Measurements from ENCODE around the gene BBS9. TPM values are rescaled to one million over a fixed set of nuclear protein-coding genes. Genes with fewer than 3 reads are reported as not detected.

BBS9 gene
- polyA plus RNA-seq, 1 donor from 2014 or later, result 7.8 TPM

DNA sequence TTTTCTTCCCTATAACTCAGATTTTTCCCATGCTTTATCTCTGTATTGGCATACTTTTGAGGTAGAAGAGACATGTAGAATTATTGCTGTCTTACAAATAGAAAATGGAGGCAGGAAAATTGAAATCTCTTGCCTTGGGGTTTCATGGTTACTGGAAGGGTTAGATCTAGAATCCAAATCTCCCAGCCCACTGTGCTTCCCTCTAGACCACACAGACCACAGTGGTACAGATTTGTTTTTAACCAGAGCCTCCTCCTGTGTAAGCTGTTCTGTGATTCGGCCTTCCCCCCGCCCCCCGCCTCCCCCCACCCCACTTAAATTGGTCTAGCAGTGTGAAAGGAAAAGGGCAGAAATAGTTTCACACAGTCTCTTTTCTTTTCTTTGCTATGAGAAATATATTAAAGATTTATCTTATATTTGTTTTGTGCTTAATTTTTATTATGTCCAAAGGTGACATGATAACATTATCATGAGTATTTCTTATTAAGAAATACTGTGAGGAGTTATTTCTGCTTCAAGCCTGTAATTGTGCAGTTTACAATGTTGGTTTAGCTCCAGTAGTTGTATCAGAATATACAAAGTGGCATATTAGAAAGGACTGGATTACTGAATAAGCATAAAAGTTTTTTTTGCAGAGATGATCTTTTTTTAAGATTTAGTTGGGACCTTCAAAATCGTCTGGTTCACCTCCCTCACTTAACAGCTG, 407.2 kb downstream of the BBS9 start:
- Mint-ChIP-seq H3K4me3 (no peak overlapping the region), H3K4me1 (no peaks in the 10 kb centered on the region), H3K9me3 (peaks cover 11 to 20% (median 14%) of the 10 kb centered on the region in 3 donors), H3K27ac (no peak overlapping the region), H3K27me3 (no peaks in the 10 kb centered on the region), H3K36me3 (peaks cover 24% of the 10 kb centered on the region)

DNA sequence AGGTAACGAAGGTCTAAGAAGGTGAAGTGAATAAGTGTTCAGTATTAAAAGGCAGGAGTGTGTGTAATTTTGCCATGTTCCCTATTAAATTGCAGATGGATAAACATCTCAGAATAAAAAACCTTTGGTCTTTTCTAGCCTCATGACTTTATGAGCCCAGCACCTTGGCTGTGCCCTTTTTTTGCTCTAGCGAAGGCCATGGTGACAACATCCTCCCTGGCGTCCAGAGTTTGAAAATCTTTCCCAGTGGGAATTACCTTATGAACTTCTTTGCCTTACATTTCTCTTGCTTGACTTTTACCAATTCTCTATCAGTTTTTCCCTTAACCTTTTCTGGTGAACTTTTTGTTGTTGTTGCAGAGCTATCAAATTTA, 407.7 kb downstream of the BBS9 start:
- H3K9me3 Mint-ChIP-seq, result peaks cover 11 to 20% (median 16%) of the 10 kb centered on the region in 3 donors
- H3K4me3 Mint-ChIP-seq, result no peak overlapping the region
- no peak overlapping the region for H3K27ac Mint-ChIP-seq
- peaks cover 24% of the 10 kb centered on the region for H3K36me3 Mint-ChIP-seq
- no peaks in the 10 kb centered on the region for H3K27me3 Mint-ChIP-seq
- H3K4me1 Mint-ChIP-seq, result no peaks in the 10 kb centered on the region

DNA sequence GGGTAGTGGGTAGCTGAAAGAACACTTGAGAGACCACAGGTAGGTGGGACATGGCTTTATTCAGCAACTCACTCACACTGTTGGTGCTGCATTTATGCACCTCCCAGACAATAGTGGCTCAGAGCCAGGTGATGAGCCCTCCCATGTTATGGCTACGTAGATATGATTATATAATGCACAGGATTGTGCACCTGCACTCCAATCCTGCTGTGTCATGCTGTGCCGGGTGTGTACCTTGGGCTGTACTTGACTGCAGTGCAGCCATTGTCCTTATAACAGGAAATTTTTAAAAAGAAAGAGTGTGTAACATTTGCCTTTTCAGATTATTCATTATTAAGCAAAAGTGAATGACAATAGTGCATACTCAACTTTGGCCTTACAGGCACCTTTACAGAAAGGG, 409.8 kb downstream of the BBS9 start:
- H3K27me3 Mint-ChIP-seq, result no peaks in the 10 kb centered on the region
- H3K36me3 Mint-ChIP-seq, result peaks cover 38% of the 10 kb centered on the region
- H3K9me3 Mint-ChIP-seq, result peaks cover 13 to 23% (median 20%) of the 10 kb centered on the region in 3 donors
- H3K27ac Mint-ChIP-seq, result no peak overlapping the region
- H3K4me3 Mint-ChIP-seq, result peak overlapping the region in 1 of 4 donors; percentile 35
- no peaks in the 10 kb centered on the region for H3K4me1 Mint-ChIP-seq

DNA sequence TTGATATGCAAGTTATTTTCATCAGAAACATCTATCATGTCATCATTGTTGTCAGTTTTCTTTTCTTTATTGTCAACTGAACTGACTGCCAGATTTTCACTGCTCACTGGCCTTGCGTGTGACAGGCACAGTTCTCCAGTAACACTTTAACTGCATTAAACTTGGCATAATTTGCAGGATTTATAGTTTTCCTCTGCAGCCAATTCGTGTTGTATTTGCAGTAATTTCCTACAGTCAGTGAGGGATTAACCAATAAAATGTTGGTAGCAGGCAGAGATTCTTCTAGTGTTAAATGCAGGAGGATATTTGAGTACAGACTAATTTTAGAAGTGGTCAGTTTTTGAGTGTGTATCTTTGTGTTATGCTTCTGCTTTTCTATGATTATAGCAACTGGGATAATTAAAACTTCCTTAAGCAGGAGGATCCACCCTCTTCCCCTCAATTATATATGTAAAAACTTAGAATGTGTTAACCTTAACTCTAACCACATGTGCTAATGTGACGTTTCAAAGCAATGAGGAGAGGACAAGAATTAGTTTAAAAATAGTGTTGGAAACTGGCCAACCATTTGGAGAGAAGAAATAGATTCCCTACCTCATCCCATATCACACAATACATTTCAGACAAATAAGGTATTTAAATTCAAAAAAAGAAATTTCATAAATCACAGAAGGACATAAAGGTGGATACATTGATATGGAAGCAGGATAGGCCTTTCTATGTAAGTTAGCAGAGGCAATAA, 410.5 kb downstream of the BBS9 start:
- Mint-ChIP-seq H3K9me3 (peaks cover 13 to 23% (median 20%) of the 10 kb centered on the region in 3 donors), H3K36me3 (peaks cover 36% of the 10 kb centered on the region), H3K27me3 (no peaks in the 10 kb centered on the region), H3K4me3 (no peak overlapping the region), H3K27ac (no peak overlapping the region), H3K4me1 (no peaks in the 10 kb centered on the region)

GRCh38 chr7:33547880-33548279, 418.5 kb downstream of the BBS9 start:
- Mint-ChIP-seq H3K36me3 (peaks cover 18% of the 10 kb centered on the region), H3K4me3 (no peak overlapping the region), H3K9me3 (peaks cover 0 to 2% (median 1%) of the 10 kb centered on the region in 3 donors), H3K27me3 (no peaks in the 10 kb centered on the region), H3K27ac (no peak overlapping the region), H3K4me1 (no peaks in the 10 kb centered on the region)

- Mint-ChIP-seq H3K27me3 (no peaks in the 10 kb centered on the region), H3K4me1 (no peaks in the 10 kb centered on the region), H3K27ac (no peak overlapping the region), H3K36me3 (peaks cover 6% of the 10 kb centered on the region), H3K9me3 (peaks cover 0 to 1% (median 0%) of the 10 kb centered on the region in 3 donors), H3K4me3 (no peak overlapping the region)
Observed at GRCh38 chr7:33550363-33550762, 421.0 kb downstream of the BBS9 start.

DNA sequence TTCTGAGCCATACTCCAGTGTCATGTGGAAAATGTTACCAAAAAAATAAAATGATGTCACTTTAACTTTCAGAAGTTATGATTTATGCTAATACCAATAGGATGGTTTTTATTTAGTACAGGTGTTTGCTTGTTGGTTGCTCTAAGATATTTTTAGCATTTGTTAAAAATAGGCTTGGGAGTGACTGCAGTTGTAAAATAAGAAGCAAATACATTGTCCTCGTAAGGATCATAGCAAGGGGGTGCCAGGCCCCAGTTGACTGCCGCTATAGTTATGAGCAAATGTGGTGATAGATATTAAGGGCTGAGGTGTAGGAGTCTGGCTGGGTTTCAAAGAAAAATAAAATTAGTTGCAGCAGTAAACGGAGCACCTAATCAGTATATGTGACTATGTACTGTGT, 421.6 kb downstream of the BBS9 start:
- peaks cover 6% of the 10 kb centered on the region for H3K36me3 Mint-ChIP-seq
- H3K4me1 Mint-ChIP-seq, result no peaks in the 10 kb centered on the region
- H3K27me3 Mint-ChIP-seq, result no peaks in the 10 kb centered on the region
- H3K9me3 Mint-ChIP-seq, result peaks cover 0 to 1% (median 0%) of the 10 kb centered on the region in 3 donors
- no peak overlapping the region for H3K4me3 Mint-ChIP-seq
- H3K27ac Mint-ChIP-seq, result no peak overlapping the region

DNA sequence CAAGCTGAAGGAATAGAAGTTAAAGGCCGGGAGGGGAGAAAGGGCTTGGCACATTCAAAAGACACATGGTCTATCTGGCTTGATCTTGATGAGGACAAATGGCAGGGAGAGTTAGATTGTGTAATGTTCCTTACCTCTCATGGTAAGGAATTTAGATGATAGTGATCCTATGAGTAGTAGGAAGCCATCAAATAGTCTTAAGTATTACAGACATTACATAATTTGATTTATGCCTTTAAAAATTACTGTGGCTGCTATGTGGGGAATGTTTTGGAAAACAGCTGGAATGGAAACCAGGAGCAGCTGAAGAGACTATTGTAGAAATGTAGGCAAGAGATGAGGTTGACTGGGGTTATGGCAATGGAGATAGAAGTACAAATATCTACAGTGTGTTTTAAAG, 424.7 kb downstream of the BBS9 start:
- no peak overlapping the region for H3K27ac Mint-ChIP-seq
- peaks cover 2% of the 10 kb centered on the region for H3K36me3 Mint-ChIP-seq
- H3K4me1 Mint-ChIP-seq, result no peaks in the 10 kb centered on the region
- no peaks in the 10 kb centered on the region for H3K27me3 Mint-ChIP-seq
- H3K4me3 Mint-ChIP-seq, result no peak overlapping the region
- H3K9me3 Mint-ChIP-seq, result no peaks in the 10 kb centered on the region

- Mint-ChIP-seq H3K27me3 (no peaks in the 10 kb centered on the region), H3K4me3 (no peak overlapping the region), H3K27ac (no peak overlapping the region), H3K4me1 (no peaks in the 10 kb centered on the region), H3K36me3 (peaks cover 2% of the 10 kb centered on the region), H3K9me3 (no peaks in the 10 kb centered on the region)
Observed at GRCh38 chr7:33554576-33554975, 425.2 kb downstream of the BBS9 start.

GRCh38 chr7:33556472-33556871, 427.1 kb downstream of the BBS9 start:
- H3K27ac Mint-ChIP-seq, result no peak overlapping the region
- H3K4me1 Mint-ChIP-seq, result no peaks in the 10 kb centered on the region
- H3K27me3 Mint-ChIP-seq, result no peaks in the 10 kb centered on the region
- H3K36me3 Mint-ChIP-seq, result peaks cover 1% of the 10 kb centered on the region
- H3K4me3 Mint-ChIP-seq, result no peak overlapping the region
- H3K9me3 Mint-ChIP-seq, result no peaks in the 10 kb centered on the region

DNA sequence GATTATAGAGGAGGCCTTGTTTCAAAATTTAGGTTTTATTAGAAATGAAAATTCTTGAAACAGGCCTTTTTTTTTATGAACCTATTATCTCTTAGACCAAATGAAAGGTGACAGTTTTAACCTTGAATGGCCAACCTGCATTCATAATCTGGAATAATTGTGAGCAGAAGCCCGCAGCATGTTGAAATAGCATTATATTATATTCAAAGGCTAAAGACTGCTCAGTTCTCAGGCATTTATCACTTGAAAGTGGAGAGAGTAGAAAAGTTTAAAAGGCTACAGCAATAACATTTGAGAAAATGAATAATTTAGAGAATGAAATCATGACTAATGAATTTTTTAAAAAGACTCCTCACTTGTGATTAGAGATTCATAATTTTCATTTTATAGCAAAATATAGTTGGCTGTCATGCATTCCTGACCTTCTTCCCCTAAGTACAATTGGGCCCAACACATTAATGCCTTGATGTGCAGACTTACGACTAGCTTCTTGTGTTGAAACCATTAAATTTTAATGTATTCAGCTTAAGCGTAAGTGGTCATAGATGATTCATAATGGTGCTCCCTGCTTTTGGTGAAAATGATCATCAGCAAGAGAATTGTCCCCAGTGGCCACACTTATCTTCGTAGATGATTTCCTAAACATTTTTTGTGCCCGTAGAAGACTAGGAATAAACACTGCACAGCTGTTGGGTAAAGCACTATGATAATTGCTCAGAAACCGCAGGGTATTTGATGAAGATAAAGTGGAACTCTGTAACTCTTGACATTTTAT, 429.4 kb downstream of the BBS9 start:
- Mint-ChIP-seq H3K9me3 (no peaks in the 10 kb centered on the region), H3K27ac (no peak overlapping the region), H3K4me3 (no peak overlapping the region), H3K4me1 (no peaks in the 10 kb centered on the region), H3K36me3 (no peaks in the 10 kb centered on the region), H3K27me3 (no peaks in the 10 kb centered on the region)

- Mint-ChIP-seq H3K4me1 (no peaks in the 10 kb centered on the region), H3K27ac (no peak overlapping the region), H3K9me3 (no peaks in the 10 kb centered on the region), H3K27me3 (no peaks in the 10 kb centered on the region), H3K36me3 (no peaks in the 10 kb centered on the region), H3K4me3 (no peak overlapping the region)
Observed at GRCh38 chr7:33559324-33559710, 430.0 kb downstream of the BBS9 start.

- Mint-ChIP-seq H3K4me3 (no peak overlapping the region), H3K4me1 (no peaks in the 10 kb centered on the region), H3K9me3 (no peaks in the 10 kb centered on the region), H3K27ac (no peak overlapping the region), H3K36me3 (peaks cover 6% of the 10 kb centered on the region), H3K27me3 (no peaks in the 10 kb centered on the region)
Observed at GRCh38 chr7:33562996-33563395, 433.6 kb downstream of the BBS9 start.

DNA sequence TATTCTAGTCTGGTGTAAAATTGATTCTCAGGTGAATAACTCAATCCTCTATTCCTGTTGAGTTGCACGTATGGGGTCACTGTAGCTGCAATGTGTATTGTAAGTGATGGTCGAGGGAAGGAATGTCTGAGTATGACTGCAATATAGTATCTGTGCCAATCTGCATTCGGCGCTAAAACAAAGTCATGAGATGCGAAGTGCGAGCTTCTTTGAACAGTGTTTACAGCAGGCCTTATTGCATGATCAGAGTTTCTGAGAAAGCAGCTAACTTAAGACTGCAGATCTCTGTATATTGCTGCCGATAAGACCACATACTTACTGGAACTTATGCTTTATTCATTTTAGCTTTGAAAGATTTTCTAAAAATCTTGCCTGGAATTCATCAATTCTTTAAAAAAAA, 434.3 kb downstream of the BBS9 start:
- H3K27ac Mint-ChIP-seq, result no peak overlapping the region
- H3K4me3 Mint-ChIP-seq, result no peak overlapping the region
- no peaks in the 10 kb centered on the region for H3K9me3 Mint-ChIP-seq
- H3K4me1 Mint-ChIP-seq, result no peaks in the 10 kb centered on the region
- peaks cover 6% of the 10 kb centered on the region for H3K36me3 Mint-ChIP-seq
- H3K27me3 Mint-ChIP-seq, result no peaks in the 10 kb centered on the region

GRCh38 chr7:33578166-33578565, 448.8 kb downstream of the BBS9 start:
- H3K4me1 Mint-ChIP-seq, result peaks cover 0 to 2% (median 0%) of the 10 kb centered on the region in 3 donors
- no peaks in the 10 kb centered on the region for H3K27me3 Mint-ChIP-seq
- H3K27ac Mint-ChIP-seq, result no peak overlapping the region
- no peak overlapping the region for H3K4me3 Mint-ChIP-seq
- peaks cover 2% of the 10 kb centered on the region for H3K36me3 Mint-ChIP-seq
- H3K9me3 Mint-ChIP-seq, result peaks cover 2 to 9% (median 5%) of the 10 kb centered on the region in 3 donors
